ENCODE data around the gene RRM1. TPM values are rescaled to one million over a fixed set of nuclear protein-coding genes. Genes with fewer than 3 reads are reported as not detected.
"Not testable (repeated sequence)": the region's sequence is repeated elsewhere in the genome, so short reads cannot be mapped to it uniquely, and the experiment has no call there.

RRM1 gene
- total RNA-seq, 1 donor from 2014 or later: 41.5 TPM

DNA sequence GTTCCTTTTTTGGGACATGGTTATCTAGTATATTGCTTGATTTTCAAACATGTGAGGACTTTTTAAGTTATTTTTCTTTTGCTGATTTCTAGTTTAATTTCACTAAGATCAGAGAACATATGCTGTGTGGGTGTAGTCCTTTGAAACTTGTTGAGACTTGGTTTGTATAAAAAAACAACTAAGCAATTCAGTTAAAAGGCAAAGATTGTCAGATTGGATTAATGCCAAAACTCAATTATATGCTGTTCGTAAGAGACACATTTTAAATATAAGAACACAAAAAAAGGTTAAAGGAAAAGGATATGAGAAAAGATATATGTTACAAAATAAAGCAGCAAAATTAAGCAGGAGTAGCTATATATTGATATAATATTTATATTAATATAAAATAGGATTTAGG lies 17.8 kb upstream of the RRM1 start:
- no peak for DNase-seq (ENCODE audit: low read depth)

DNA sequence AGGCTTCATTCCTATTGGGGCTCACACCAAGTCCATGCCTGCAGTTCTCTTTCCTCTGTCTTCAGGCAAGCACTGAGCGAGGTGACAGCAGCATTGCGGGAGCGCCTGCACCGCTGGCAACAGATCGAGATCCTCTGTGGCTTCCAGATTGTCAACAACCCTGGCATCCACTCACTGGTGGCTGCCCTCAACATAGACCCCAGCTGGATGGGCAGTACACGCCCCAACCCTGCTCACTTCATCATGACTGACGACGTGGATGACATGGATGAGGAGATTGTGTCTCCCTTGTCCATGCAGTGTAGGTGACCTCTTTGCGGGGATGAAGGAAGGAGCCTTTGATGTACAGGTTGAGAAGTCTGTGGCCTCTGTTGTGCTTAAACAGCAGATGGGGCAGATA lies 11.4 kb upstream of the RRM1 start:
- DNase-seq (ENCODE audit: low read depth): no peak

- DNase-seq (ENCODE audit: low read depth): no peak
Observed at GRCh38 chr11:4084406-4085125, 10.0 kb upstream of the RRM1 start.

GRCh38 chr11:4085575-4085974 lies 9.0 kb upstream of the RRM1 start:
- DNase-seq (ENCODE audit: low read depth): no peak

DNA sequence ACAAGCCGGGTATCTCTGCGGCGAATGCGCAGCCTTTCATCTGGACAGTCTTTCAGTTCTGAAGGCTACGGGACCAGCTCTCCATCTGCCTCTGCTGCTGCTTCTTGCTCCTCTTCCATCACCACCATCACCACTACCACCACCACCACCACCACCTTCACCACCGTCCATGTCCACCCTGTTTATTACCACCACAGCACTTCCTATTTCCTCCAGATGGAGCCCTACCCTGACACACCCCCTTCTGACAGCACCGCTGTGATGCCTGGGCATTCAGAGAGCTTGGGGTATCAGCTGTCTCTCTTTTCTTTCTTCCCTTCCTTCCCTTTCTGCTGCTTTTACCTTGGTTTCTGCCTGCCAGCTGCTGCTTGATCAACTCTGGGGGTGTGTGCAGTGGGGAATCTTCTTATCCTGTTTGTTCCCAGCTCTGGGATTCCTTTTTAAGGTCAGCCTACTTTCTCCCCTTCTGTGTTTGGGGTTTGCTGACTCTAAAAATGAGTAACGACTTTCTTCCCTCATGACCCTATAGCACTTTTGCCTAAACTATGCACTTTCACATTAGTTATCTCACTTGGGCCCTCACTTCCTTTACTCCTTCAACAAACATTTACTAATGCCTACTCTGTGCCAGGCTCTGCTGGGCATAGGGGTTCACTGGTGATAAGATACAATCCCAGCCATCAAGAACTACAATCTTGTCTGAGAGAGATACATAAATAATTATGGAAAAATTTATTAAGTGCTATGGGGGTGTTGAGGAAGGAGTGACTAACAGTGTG lies 7.8 kb upstream of the RRM1 start:
- no peak for DNase-seq (ENCODE audit: low read depth)

GRCh38 chr11:4087551-4087950 lies 7.0 kb upstream of the RRM1 start:
- no peak for DNase-seq (ENCODE audit: low read depth)

DNA sequence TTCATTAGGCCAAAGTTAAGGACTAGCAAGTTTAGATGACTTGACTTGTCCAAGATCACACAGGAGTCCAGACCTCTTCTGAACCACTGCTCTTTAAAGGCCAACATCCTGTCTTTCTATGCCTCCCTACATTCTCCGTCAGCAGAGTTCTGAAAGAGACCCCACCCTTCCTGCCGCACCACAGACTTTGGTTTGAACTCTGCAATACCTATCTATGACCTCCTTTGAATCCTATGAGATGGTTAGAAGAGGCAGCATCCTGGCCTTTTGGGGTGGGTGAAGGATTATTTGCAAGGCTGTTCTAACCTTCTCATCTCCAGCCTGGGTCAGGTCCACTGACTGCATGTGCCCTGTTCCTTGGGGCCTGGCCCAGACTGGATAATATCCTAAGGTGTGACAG lies 4.3 kb upstream of the RRM1 start:
- DNase-seq (ENCODE audit: low read depth): no peak

DNA sequence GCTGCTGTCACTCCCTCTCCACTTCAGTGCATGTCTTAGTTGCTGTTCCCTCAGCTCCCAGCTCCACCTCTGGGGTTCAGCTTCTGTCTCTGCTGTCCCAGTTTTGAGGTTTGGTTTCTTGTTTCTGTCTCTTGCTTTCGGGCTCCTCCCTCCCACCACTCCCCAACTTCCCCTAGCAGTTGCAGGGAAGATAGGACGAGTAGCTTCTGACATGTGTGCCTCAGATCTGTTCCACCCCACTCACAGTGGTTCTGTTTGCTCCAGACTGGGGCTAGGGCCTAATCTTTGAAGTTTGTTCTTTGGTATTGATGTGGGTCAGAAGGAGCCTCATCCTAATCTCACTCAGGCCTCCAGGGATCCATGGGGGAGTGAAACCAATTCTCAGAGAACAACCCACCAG lies 2.6 kb upstream of the RRM1 start:
- DNase-seq (ENCODE audit: low read depth): no peak

DNA sequence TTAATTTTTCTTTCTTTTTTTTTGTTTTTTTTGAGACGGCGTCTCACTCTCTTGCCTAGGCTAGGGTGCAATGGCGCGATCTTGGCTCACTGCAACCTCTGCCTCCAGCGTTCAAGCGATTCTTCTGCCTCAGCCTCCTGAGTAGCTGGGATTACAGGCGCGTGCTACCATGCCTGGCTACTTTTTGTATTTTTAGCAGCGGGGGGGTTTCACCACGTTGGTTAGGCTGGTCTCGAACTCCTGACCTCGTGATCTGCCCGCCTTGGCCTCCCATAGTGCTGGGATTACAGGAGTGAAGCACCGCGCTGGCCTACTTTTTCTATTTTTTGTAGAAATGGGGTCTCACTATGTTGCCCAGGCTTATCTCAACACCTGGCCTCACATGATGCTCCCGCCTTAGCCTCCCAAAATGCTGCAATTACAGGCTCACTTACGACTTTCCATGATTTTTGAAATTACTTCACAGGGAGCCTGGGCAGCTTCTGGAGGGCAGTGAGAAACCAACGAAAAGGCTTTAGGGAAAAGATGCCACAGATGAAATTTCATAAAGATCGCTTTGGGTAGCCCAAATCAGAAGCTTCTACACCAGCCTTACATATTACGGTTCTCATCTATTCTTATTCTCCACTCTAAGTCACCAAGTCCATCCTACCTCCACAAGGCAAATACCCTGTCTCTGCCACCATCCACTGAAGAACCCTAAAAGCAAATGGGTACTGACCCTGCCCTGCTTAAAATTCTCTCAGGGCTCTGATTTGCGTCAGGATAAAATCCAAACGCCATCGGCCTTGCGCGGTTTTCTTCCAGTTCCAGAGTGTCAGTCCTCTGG lies 866 bp upstream of the RRM1 start:
- no peak for DNase-seq (ENCODE audit: low read depth)

DNA sequence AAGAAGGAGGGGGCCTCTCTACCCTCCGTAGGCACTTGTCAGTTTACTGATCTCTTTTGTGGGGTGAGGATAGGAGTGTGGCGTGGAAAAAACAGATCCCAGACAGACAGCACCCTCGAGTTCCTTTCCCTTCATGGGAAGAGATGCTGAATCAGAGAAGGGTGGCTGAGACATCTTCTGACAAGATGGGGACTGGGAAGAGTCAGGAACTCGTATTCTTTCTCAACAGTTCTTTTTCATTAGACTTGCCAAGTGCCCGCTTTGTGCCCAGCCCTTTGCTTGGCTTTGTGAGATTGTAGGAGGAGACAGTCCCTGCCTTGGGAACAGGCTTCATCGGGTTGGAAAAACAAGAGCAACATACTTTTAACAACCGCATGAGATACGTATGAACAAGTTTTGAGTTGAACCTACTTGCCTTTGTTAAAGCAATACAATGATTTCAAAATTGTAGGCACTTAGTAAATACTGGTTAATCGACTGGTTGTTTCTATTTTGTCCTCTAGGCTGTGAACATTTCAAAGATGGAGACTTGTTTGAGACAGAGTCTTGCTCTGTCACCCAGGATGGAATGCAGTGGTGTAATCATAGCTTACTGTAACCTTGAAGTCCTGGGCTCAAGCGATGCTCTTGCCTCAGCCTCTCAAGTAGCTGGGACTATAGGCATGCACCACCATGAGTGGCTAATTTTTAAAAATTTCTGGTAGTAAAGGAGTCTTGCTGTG lies 1.1 kb downstream of the RRM1 start:
- no peak for DNase-seq (ENCODE audit: low read depth)

DNA sequence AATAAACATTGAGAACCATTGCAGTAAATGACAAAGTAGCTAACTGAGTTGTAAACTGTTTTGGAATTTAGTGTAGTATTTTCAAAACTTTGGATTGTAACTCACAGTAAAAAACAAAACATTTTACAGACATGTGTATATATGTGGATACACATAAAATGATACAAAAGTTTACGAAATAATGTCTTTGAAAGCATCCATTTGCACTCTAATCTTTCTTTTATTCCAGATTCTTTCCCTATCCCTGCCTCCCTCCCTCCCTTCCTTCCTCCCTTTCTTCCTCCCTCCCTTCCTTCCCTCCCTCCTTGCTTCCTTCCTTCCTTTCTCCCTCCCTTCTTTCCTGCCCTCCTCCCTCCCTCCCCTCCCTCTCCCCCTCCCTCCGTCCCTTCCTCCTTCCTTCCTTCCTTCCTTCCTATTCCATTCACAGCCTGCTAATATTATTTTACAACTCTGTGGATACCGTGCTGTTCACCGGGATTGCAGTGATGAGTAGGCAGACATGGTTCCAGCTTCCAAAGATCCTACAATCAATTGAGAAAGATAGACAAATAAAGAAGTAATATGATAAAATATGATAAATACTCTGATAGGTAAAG lies 3.5 kb downstream of the RRM1 start:
- DNase-seq (ENCODE audit: low read depth): no peak

DNA sequence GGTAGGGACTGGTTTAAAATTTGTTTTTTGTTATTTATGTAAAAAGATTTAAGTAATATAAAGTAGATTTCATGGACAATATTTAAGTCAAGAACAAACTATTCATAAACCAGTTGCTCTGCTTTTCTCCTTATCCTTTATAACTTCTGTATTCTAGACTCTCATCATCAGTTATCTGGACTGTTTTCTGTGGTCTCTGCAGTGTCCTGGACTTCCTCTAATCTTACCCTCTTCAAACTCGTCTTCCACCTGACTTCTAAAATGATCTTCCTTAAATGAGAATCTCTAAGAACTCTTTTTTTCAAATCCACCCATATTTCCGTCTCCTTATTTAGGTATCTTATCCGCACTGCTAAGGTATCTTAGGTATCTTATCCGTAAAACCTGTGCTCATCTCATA lies 8.1 kb downstream of the RRM1 start:
- DNase-seq (ENCODE audit: low read depth): no peak

DNA sequence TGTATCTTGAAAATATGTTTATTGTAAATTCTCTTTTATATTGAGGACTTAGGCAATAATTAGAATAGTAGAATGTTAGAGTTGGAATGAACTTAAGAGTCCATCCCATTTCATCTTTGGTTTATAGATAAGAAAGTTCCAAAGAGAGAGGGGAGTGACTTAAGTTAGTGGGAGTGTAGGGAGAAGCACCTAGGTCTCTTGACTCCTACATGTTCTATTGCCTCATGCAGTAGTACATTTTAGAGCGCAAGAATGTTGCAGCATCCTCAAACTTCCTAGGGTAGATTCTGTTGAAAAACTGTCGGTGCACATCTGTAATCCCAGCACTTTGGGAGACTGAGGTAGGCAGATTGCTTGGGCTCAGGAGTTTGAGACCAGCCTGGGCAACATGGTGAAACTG lies 8.7 kb downstream of the RRM1 start:
- no peak for DNase-seq (ENCODE audit: low read depth)

GRCh38 chr11:4105916-4106315 lies 11.3 kb downstream of the RRM1 start:
- peak; percentile 86 for DNase-seq (ENCODE audit: low read depth)

DNA sequence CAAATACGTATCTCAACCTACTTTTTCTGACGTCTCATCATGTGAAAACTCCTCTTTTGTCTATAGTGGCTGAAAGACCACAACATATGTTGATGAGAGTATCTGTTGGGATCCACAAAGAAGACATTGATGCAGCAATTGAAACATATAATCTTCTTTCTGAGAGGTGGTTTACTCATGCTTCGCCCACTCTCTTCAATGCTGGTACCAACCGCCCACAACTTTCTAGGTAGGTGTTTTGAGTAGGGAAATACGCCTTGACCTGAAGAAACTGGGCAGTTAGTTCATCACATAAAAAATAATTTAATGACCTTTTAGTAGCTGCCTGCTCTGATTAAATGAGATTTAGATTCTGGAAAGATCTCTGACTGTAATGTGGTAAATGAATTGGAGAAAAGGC lies 17.2 kb downstream of the RRM1 start:
- DNase-seq (ENCODE audit: low read depth): no peak

DNA sequence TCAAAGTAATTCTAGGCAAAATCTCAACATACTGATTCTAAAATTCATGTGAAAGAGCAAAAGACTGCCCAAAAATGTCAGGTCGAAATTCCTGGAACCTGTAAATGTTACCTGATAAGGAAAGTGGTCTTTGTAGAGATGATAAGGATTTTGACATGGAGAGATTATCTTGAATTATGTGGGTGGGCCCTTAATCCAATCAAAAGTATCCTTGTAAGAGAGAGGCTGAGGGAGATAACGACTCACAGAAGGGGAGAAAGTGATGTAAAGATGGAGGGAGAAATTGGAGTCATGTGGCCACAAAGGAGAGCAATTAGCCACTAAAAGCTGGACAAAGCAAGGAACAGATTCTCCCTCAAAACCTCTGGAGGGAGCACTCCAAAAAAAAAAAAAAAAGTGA lies 20.5 kb downstream of the RRM1 start:
- DNase-seq (ENCODE audit: low read depth): no peak

DNA sequence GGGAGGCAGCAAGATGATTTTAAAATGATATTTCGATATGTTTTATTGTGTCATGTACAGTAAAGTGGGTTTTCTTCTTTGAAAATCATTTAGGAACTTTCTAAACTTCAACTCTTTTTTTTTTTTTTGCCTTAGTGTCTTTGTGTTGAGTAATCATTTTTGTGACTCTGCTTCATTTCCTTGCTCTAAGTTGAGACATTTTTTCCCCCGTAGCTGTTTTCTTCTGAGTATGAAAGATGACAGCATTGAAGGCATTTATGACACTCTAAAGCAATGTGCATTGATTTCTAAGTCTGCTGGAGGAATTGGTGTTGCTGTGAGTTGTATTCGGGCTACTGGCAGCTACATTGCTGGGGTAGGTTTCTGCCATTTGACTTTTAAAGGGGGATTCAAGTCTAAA lies 23.5 kb downstream of the RRM1 start:
- DNase-seq (ENCODE audit: low read depth): no peak

DNA sequence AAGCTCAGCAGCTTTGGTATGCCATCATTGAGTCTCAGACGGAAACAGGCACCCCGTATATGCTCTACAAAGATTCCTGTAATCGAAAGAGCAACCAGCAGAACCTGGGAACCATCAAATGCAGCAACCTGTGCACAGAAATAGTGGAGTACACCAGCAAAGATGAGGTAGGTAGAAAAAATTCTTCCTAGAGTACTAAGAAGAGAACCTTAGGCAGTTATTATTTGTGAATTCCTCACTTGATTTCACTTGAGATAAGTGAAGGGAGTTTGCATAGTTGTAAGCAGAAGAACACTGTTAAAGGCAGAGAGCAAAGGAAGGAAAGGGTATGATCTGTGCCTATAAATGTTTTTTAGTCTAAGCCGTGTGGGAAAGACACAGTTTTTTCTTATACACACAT lies 28.6 kb downstream of the RRM1 start:
- no peak for DNase-seq (ENCODE audit: low read depth)

DNA sequence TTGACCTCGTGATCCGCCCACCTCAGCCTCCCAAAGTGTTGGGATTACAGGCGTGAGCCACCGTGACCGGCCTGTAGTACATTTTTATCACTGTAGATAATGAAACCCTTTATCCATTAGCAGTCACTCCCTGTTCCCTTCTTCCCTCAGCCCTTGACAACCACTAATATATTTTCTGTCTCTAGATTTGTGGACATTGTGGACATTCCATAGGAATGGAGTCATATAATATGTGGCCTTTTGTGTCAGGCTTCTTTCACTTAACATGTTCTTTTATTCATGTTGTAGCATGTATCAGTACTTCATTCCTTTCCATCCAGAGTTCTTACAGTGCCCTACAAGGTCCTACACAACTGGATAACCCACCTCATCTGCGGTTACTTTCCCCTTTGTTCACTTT lies 30.5 kb downstream of the RRM1 start:
- DNase-seq (ENCODE audit: low read depth): no peak

GRCh38 chr11:4127357-4127756 lies 32.8 kb downstream of the RRM1 start:
- no peak for DNase-seq (ENCODE audit: low read depth)

GRCh38 chr11:4130219-4130618 lies 35.6 kb downstream of the RRM1 start:
- DNase-seq (ENCODE audit: low read depth): not testable (repeated sequence)

All from myocyte (in vitro differentiated cells).